NCI-H345 (cell line): ENCODE results near the gene PTK7.
A peak's percentile ranks its signal among the peaks of the same experiment; 100 is the strongest.
"Not testable (repeated sequence)": the region's sequence is repeated elsewhere in the genome, so short reads cannot be mapped to it uniquely, and the experiment has no call there.

Experiments used
- DNase-seq: peaks from one replicate; lab custom pipeline; 2025; lab: John Stamatoyannopoulos, UW

Gene PTK7

GRCh38 chr6:43086022-43086658 lies 10.0 kb downstream of the PTK7 start:
- DNase-seq = no peak

- DNase-seq = no peak
Observed at GRCh38 chr6:43088654-43089056, 12.5 kb downstream of the PTK7 start.

- DNase-seq = no peak
Observed at GRCh38 chr6:43089467-43089866, 13.4 kb downstream of the PTK7 start.

DNA sequence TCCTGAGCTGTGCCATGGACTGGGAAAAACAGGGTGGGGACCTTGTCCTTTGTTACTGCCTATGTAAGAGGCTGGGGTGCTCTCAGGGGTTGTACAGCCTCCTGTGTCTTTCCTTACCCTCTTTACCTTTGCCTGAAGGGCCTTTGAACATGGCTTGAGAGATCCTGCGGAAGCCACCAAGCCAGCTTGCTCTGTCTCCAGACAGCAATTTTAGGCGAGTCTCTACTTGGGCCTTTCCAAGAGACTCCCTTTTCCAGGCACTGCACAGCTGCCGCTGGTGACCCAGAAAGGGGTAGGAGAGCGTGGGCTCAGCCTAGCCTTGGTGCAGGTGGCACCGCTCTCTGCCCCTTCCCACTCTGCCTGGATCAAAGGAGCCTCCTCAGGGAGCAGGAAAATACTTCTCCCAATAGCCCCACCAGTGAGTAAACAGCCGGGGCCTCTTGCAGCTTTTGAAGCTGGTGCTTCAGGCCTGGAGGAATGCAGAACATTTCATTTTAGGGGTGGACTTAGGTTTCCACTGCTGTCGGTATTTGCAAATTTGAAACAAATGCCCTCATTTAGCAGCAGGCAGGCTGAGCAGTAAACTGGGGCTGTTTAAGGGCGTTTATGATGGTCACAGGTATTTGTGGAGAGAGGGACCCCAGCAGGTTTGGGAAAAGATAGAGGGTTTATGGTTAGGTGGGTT lies 13.9 kb downstream of the PTK7 start:
- DNase-seq = no peak

GRCh38 chr6:43090559-43090956 lies 14.4 kb downstream of the PTK7 start:
- DNase-seq = peak; percentile 12

DNA sequence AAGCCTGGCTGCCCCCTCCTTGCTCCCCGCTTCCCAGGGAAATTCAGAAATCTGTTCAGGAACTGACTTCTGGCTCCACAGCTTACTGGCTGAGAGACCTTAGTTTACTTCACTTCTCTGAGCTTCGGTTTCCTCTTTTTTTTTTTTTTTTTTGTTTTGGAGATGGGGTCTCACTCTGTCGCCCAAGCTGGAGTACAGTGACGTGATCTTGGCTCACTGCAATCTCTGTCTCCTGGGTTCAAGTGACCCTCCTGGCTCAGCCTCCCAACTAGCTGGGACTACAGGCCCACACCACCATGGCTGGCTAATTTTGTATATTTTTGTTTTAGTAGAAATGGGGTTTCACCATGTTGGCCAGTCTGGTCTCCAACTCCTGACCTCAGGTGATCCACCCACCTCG lies 14.9 kb downstream of the PTK7 start:
- DNase-seq = no peak

DNA sequence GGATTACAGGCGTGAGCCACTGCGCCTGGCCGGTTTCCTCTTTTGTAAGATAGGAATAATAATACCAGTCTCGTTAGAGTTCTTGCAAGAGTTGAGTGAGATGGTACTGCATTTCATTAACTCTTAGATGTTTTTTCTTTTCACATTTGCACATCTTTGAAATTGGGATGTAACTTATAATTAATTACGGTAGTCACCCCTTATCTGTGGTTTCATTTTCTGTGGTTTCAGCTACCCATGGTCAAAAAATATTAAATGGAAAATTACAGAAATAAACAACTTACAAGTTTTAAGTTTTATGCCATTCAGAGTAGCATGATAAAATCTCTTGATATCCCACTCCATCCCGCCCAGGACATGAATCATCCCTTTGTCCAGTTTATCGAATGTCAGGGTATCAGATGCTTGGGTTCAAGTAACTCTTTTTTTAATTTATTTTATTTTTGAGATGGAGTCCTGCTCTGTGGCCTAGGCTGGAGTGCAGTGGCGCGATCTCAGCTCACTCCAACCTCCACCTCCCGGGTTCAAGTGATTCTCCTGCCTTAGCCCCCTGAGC lies 15.4 kb downstream of the PTK7 start:
- DNase-seq = no peak

DNA sequence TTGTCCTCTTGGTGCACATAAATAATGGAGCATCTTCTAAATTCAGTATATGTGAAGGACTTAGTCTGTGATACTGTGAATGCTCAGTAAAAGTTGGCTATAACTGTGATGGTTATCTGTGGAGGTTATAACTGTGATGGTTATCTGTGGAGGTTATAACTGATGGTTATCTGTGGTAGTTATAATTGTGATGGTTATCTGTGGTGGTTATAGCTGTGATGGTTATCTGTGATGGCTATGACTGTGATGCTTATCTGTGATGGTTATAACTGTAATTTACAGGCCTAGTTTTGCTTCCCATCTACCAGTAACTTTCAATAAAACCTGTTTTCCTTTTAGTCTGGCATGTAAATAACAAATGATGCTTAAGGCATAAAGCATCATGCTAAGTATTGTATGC lies 16.5 kb downstream of the PTK7 start:
- no peak for DNase-seq

- no peak for DNase-seq
Observed at GRCh38 chr6:43093436-43094289, 17.5 kb downstream of the PTK7 start.

GRCh38 chr6:43095939-43096338 lies 19.8 kb downstream of the PTK7 start:
- DNase-seq = no peak

GRCh38 chr6:43096451-43097097 lies 20.5 kb downstream of the PTK7 start:
- no peak for DNase-seq

DNA sequence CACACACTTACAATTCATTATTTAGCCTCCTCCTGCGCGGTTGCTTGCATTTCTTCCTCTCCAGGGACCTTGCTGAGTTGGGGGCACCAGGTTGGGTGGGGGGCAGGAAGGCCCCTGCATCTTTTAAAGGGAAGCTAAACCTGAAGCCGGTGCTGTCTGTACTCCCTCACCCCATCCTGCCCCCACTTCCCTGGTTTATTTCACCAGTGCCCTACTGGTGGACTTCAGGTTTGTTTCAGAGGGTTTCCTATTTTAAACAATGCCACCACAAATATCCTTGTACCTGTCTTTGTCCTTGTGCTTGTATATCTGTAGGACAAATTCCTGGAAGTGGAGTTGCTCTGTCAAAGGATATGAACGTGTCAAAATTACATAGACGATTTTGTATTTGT lies 21.0 kb downstream of the PTK7 start:
- no peak for DNase-seq

GRCh38 chr6:43097502-43097901 lies 21.4 kb downstream of the PTK7 start:
- no peak for DNase-seq

GRCh38 chr6:43101497-43101896 lies 25.4 kb downstream of the PTK7 start:
- DNase-seq = no peak

GRCh38 chr6:43103253-43103876 lies 27.3 kb downstream of the PTK7 start:
- DNase-seq = no peak

GRCh38 chr6:43105538-43106222 lies 29.6 kb downstream of the PTK7 start:
- peak; percentile 33 for DNase-seq

- DNase-seq = no peak
Observed at GRCh38 chr6:43107344-43108062, 31.4 kb downstream of the PTK7 start.

GRCh38 chr6:43113431-43114260 lies 37.5 kb downstream of the PTK7 start:
- DNase-seq = peak; percentile 91

- DNase-seq = no peak
Observed at GRCh38 chr6:43115365-43115764, 39.3 kb downstream of the PTK7 start.

GRCh38 chr6:43117466-43117865 lies 41.4 kb downstream of the PTK7 start:
- not testable (repeated sequence) for DNase-seq
